Measurements from ENCODE around the gene GRIA4. TPM values are rescaled to one million over a fixed set of nuclear protein-coding genes. Genes with fewer than 3 reads are reported as not detected.

The GRIA4 gene
- total RNA-seq, 1 experiment from 2014 or later, result not detected

- no peak overlapping the region for H3K27ac Mint-ChIP-seq (ENCODE audit: low read depth, unreplicated experiment)
- TF ChIP-seq, protein P1, sequence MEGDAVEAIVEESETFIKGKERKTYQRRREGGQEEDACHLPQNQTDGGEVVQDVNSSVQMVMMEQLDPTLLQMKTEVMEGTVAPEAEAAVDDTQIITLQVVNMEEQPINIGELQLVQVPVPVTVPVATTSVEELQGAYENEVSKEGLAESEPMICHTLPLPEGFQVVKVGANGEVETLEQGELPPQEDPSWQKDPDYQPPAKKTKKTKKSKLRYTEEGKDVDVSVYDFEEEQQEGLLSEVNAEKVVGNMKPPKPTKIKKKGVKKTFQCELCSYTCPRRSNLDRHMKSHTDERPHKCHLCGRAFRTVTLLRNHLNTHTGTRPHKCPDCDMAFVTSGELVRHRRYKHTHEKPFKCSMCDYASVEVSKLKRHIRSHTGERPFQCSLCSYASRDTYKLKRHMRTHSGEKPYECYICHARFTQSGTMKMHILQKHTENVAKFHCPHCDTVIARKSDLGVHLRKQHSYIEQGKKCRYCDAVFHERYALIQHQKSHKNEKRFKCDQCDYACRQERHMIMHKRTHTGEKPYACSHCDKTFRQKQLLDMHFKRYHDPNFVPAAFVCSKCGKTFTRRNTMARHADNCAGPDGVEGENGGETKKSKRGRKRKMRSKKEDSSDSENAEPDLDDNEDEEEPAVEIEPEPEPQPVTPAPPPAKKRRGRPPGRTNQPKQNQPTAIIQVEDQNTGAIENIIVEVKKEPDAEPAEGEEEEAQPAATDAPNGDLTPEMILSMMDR (IDR thresholded peaks at IDR 0.05; ENCODE audit: unreplicated experiment), result peak; percentile 45
- H3K4me1 Mint-ChIP-seq (ENCODE audit: insufficient read depth, unreplicated experiment), result no peaks in the 10 kb centered on the region
- BruUV-seq (replicated peaks), result no TSS peak
- POLR2A ChIA-PET, result no interaction called here
- H3K36me3 Mint-ChIP-seq (ENCODE audit: insufficient read depth, unreplicated experiment), result no peaks in the 10 kb centered on the region
- intact Hi-C loops (cut with micrococcal nuclease), result loop anchor here (2.0 to 5.0 kb wide), 3 partner anchors 254 to 1934 kb away; no protein-coding TSS in a partner anchor
- H3K9me3 Mint-ChIP-seq (ENCODE audit: unreplicated experiment), result no peaks in the 10 kb centered on the region
- H3K27me3 Mint-ChIP-seq (ENCODE audit: insufficient read depth, unreplicated experiment), result no peaks in the 10 kb centered on the region
- peak; percentile 18 for DNase-seq (ENCODE audit: unreplicated experiment)
- H3K4me3 Mint-ChIP-seq (ENCODE audit: unreplicated experiment), result no peak overlapping the region
- CTCF ChIA-PET, result interaction anchor here (0.5 to 1.4 kb wide), 18 partner anchors 9 to 1780 kb away, joined by 3 to 10 read pairs (median 4); no protein-coding TSS in a partner anchor
Measured at GRCh38 chr11:105861225-105861624, 251.4 kb downstream of the GRIA4 start.

GRCh38 chr11:105862736-105863367 lies 253.0 kb downstream of the GRIA4 start:
- CTCF ChIA-PET, result interaction anchor here (0.5 to 3.5 kb wide), 25 partner anchors 9 to 1835 kb away, joined by 3 to 24 read pairs (median 4); partner anchors contain the start of gene PDGFD
- intact Hi-C loops (cut with micrococcal nuclease), result loop anchor here (1.0 to 5.0 kb wide), 5 partner anchors 256 to 1711 kb away; no protein-coding TSS in a partner anchor
- Mint-ChIP-seq H3K4me3 (ENCODE audit: unreplicated experiment) (no peak overlapping the region), H3K4me1 (ENCODE audit: insufficient read depth, unreplicated experiment) (peaks cover 6% of the 10 kb centered on the region), H3K27ac (ENCODE audit: low read depth, unreplicated experiment) (no peak overlapping the region), H3K9me3 (ENCODE audit: unreplicated experiment) (no peaks in the 10 kb centered on the region), H3K36me3 (ENCODE audit: insufficient read depth, unreplicated experiment) (no peaks in the 10 kb centered on the region), H3K27me3 (ENCODE audit: insufficient read depth, unreplicated experiment) (no peaks in the 10 kb centered on the region)
- no TSS peak for BruUV-seq (replicated peaks)
- TF ChIP-seq, protein P1 (IDR thresholded peaks at IDR 0.05; ENCODE audit: unreplicated experiment), result peak; percentile 69
- DNase-seq (ENCODE audit: unreplicated experiment), result peak; percentile 69
- POLR2A ChIA-PET, result interaction anchor here (0.7 to 1.1 kb wide), 5 partner anchors 840 to 1923 kb away, joined by 3 to 4 read pairs (median 3); no protein-coding TSS in a partner anchor

- BruUV-seq (replicated peaks), result no TSS peak
- POLR2A ChIA-PET, result interaction anchor here (1.1 kb wide), 2 partner anchors 947 to 1923 kb away, joined by 3 to 4 read pairs; no protein-coding TSS in a partner anchor
- TF ChIP-seq, protein P1 (IDR thresholded peaks at IDR 0.05; ENCODE audit: unreplicated experiment), result no peak
Measured at GRCh38 chr11:105863523-105863922, 253.7 kb downstream of the GRIA4 start.

GRCh38 chr11:105867742-105868141 lies 257.9 kb downstream of the GRIA4 start:
- no peaks in the 10 kb centered on the region for H3K9me3 Mint-ChIP-seq (ENCODE audit: unreplicated experiment)
- BruUV-seq (replicated peaks), result no TSS peak
- intact Hi-C loops (cut with micrococcal nuclease), result no loop called here
- ChIA-PET CTCF (interaction anchor here (0.6 to 1.0 kb wide), 3 partner anchors 17 to 1940 kb away, joined by 3 read pairs; no protein-coding TSS in a partner anchor), POLR2A (interaction anchor here (0.6 kb wide), 1 partner anchor 807 kb away, joined by 6 read pairs; no protein-coding TSS in a partner anchor)
- DNase-seq (ENCODE audit: unreplicated experiment), result peak; percentile 50
- no peaks in the 10 kb centered on the region for H3K36me3 Mint-ChIP-seq (ENCODE audit: insufficient read depth, unreplicated experiment)
- no peaks in the 10 kb centered on the region for H3K27me3 Mint-ChIP-seq (ENCODE audit: insufficient read depth, unreplicated experiment)
- TF ChIP-seq, protein P1 (IDR thresholded peaks at IDR 0.05; ENCODE audit: unreplicated experiment), result no peak
- H3K4me1 Mint-ChIP-seq (ENCODE audit: insufficient read depth, unreplicated experiment), result peaks cover 11% of the 10 kb centered on the region
- no peak overlapping the region for H3K4me3 Mint-ChIP-seq (ENCODE audit: unreplicated experiment)
- H3K27ac Mint-ChIP-seq (ENCODE audit: low read depth, unreplicated experiment), result no peak overlapping the region

More at GRCh38 chr11:105863523-105863922, 253.7 kb downstream of the GRIA4 start:
- no peaks in the 10 kb centered on the region for H3K27me3 Mint-ChIP-seq (ENCODE audit: insufficient read depth, unreplicated experiment)
- peaks cover 11% of the 10 kb centered on the region for H3K4me1 Mint-ChIP-seq (ENCODE audit: insufficient read depth, unreplicated experiment)
- CTCF ChIA-PET, result interaction anchor here (0.5 to 3.5 kb wide), 23 partner anchors 15 to 1937 kb away, joined by 3 to 24 read pairs (median 4); partner anchors contain the start of gene PDGFD
- no peak overlapping the region for H3K4me3 Mint-ChIP-seq (ENCODE audit: unreplicated experiment)
- intact Hi-C loops (cut with micrococcal nuclease), result loop anchor here (1.0 to 5.0 kb wide), 3 partner anchors 256 to 1711 kb away; no protein-coding TSS in a partner anchor
- no peaks in the 10 kb centered on the region for H3K9me3 Mint-ChIP-seq (ENCODE audit: unreplicated experiment)
- H3K27ac Mint-ChIP-seq (ENCODE audit: low read depth, unreplicated experiment), result no peak overlapping the region
- no peaks in the 10 kb centered on the region for H3K36me3 Mint-ChIP-seq (ENCODE audit: insufficient read depth, unreplicated experiment)
- no peak for DNase-seq (ENCODE audit: unreplicated experiment)
